Bronchial epithelial cell (primary cell): Measurements from ENCODE around the gene DAB2IP. TPM values are rescaled to one million over a fixed set of nuclear protein-coding genes. Genes with fewer than 3 reads are reported as not detected.

Experiments used
- DNase-seq: peaks from one replicate; pipeline ENCODE4 v3.0.0-alpha.2; 2010; ENCODE audit warnings: low read depth
- FAIRE-seq: peaks from 2 replicates; lab custom pipeline; 2011; peaks lifted over from hg19 to GRCh38; lab: Jason Lieb, UNC
- H3K27me3 ChIP-seq: 2 replicates; pipeline ENCODE4 v1.5.1; 2011; ENCODE audit warnings: low read length; ENCODE audit not compliant: control insufficient read depth, insufficient read depth
- H3K36me3 ChIP-seq: 2 replicates; pipeline ENCODE4 v1.5.1; 2011; ENCODE audit warnings: low read length; ENCODE audit not compliant: control insufficient read depth, insufficient read depth
- H3K4me3 ChIP-seq: 2 replicates; pipeline ENCODE4 v1.5.1; 2011; ENCODE audit warnings: mild to moderate bottlenecking, low read depth, low read length, control low read depth
- CTCF ChIP-seq: IDR thresholded peaks from 2 replicates; pipeline ENCODE4 v1.5.1; 2011; ENCODE audit warnings: mild to moderate bottlenecking, moderate library complexity, low read length, control low read depth, inconsistent platforms; ENCODE audit not compliant: insufficient read depth, severe bottlenecking
- total RNA-seq: library from RNA; depleted of rRNA; stranded (reverse); fragments of >200 nt; gene quantifications from 2 replicates; pipeline ENCODE4 v1.2.1, GENCODE V29; 2014

Gene DAB2IP
- total RNA-seq = 8.4 TPM in 2 replicates

DNA sequence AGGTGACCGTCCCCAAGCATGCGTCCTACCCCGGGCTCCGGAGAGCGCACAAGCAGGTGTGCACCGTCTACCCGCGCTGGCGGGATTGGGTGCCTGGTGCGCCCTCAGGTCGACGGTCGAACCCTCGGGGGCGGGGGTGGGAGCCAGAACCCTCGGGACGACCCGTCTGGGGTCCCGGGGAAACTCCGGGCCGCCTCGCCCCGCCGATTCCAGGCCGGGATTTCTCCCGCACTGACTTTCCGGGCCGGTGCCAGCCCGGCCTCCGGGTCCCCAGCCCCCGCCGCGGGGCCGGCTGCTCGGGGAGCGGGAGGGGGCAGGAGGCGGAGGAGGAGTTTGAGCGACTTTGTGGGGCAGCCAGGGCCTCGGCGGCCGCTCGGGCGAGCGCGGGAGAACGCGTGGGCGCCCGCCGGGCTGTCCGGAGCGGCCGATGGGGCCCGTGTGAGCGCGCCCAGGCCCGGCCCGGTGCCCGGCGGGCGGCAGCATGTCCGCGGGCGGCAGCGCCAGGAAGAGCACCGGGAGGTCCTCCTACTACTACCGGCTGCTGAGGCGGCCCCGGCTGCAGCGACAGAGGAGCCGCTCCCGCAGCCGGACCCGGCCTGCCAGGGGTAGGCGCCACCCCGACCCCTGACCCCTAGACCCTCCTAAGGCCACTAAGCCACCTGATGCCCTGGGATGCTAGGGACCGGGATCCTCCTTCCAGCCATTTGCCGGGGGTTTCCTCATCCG is at the start of gene DAB2IP:
TSS of gene DAB2IP (plus strand) at position 340 of the 726 bp plus-strand sequence. CDS start at position 482, 142 bp downstream.
- no peaks in the 10 kb centered on the region for H3K36me3 ChIP-seq
- FAIRE-seq (no peak), DNase-seq (no peak)
- peaks cover 16% of the 10 kb centered on the region for H3K27me3 ChIP-seq
- TF ChIP-seq CTCF = no peak
- H3K4me3 ChIP-seq = peak within 1 kb of the TSS; percentile 29

DNA sequence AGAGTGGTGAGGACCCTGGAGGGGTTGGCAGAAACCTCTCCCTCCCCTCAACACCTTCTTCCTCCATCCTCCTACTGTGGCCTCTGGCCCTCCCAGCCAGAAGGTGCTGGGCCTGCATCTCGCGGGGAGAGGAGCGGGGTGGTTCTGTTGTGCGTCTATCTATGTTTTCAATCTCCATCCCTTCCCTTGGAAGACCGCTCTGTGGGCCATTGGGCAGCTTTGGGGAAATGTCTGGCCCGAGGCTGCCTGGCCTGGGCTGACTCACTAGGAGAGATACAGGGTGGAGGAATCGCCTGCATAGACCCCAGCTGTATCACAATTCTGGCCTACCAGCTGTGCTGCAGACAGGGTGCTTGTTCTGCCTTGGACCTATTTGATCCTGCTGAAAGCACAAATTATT is 48.4 kb upstream of the DAB2IP start:
- no peak for DNase-seq
- H3K27me3 ChIP-seq = no peaks in the 10 kb centered on the region
- no peak for FAIRE-seq

DNA sequence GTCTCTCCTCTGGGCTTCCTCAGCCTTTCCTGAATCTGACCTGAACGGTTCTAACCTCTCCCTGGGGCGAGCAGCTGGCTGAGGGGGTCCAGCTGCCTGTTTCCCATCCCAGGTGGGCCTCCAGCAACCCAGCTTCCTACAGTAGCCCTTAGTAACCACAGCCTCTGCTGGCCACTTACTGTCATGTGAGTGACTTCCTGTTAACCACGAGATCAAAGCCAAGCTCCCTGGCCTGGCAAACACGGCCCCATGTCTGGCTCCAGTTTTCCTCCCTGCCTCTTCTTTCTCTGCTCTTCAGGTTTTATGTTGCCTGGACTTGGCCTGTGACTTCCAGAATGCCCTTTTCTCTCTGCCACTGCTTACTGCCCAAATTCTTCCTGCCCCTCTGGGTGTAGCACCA is 47.2 kb upstream of the DAB2IP start:
- H3K36me3 ChIP-seq = no peaks in the 10 kb centered on the region
- FAIRE-seq = no peak
- no peak for TF ChIP-seq CTCF
- H3K27me3 ChIP-seq = no peaks in the 10 kb centered on the region
- H3K4me3 ChIP-seq = no peak overlapping the region
- no peak for DNase-seq

More for the DNA sequence above, 48.4 kb upstream of the DAB2IP start:
- Histone ChIP-seq H3K4me3 (no peak overlapping the region), H3K36me3 (no peaks in the 10 kb centered on the region)
- no peak for TF ChIP-seq CTCF

DNA sequence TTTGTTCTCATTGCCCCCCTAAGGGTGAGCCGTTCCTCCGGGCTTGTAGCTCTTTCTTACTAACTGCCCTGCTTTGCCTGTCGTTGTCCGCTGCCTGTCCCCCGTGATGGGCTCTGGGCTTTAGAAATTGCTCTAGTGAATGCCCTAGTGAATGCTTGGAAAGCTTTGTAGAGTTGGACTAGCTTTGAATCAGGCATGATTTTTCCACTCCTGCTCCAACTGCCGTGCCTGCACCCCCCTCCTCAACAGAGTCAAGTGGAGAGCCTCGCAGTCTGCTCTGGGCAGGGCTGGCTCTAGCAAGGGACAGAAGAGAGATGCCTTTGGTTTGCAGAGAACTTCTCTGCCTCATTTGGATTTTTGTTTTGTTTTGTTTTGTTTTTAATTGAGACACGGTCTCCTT is 46.8 kb upstream of the DAB2IP start:
- no peak overlapping the region for H3K4me3 ChIP-seq
- no peak for TF ChIP-seq CTCF
- H3K36me3 ChIP-seq = no peaks in the 10 kb centered on the region
- DNase-seq (no peak), FAIRE-seq (no peak)
- H3K27me3 ChIP-seq = no peaks in the 10 kb centered on the region

DNA sequence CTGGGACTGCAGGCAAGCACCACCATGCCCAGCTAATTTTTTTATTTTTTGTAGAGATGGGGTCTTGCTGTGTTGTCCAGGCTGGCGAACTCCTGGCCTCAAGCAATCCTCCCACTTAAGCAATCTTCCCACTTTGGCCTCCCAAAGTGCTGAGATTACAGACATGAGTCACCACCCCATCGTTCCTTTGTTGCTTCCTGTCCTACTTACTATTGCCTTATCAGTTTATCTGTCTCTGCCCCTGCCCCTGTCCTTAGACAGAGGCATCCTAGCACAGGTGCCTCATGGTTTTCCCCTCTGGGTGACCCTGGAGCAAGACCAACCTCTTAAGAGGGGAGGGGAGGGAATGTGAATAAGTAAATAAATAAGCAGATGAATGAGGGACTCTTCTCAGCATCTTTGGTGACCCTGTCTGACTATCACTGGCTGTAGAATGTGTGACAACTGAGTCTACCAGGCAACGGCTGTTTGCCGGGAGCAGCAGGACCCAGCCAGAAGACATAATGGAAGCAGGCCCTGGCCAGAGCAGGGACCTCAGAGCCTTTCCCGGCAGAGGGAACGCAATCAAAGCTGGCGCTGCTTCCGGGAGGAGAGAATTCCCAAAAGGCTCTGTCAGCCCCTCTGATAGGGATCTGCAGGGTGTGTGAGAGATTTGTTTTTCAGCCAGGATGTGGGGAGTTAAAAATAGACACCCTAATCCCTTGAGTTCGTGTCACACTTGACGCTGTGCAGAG is 43.8 kb upstream of the DAB2IP start:
- peak; percentile 44 for DNase-seq
- no peaks in the 10 kb centered on the region for H3K27me3 ChIP-seq
- no peak overlapping the region for H3K4me3 ChIP-seq
- TF ChIP-seq CTCF = no peak
- no peaks in the 10 kb centered on the region for H3K36me3 ChIP-seq
- FAIRE-seq = no peak
